Measurements from ENCODE around the gene LGI4. TPM values are rescaled to one million over a fixed set of nuclear protein-coding genes. Genes with fewer than 3 reads are reported as not detected.
A peak's percentile ranks its signal among the peaks of the same experiment; 100 is the strongest.

Gene LGI4
- polyA plus RNA-seq, 4 donors: 0.45 to 14.5 (median 4.1) TPM

DNA sequence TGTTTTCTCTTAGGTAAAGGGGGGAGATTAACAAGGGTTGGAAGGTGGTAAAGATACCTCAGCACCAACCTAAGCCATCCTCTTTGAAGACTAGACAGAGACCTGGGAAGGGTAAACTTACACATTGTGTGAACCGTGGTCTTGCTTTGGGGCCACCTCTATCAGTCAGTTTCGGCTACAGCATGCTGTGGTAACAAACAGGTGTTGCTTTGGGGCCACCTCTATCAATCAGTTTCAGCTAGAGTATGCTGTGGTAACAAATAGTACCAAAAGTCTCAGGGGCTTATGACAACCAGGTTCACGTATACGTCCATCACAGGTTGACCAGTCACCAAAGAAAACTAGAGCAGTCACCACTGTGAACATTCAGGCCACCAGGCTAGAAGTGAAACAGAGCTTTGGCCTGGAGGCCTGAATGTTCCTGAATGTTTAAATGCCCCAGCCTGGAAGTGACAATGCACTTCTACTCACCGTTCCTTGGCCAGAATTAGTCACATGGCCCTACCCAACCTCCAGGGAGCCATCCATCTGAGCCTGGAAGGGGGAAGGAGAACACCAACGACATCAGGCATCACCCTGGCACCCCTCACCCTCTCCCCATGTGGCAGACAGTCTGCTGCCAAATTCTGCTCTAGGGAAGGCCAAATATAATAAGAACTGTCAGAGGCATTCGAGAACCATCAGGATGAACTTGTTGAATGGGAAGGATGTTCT is 12.0 kb upstream of the LGI4 start:
- no peak for DNase-seq
- Histone ChIP-seq H3K27me3 (ENCODE audit: control insufficient read depth in 3 of 3, insufficient read depth in 3 of 3, low read length in 3 of 3) (peaks cover 0 to 31% (median 2%) of the 10 kb centered on the region in 3 donors), H3K27ac (ENCODE audit: low read depth in 1 of 3, low read length in 2 of 3) (no peak overlapping the region), H3K36me3 (ENCODE audit: control insufficient read depth in 3 of 3, insufficient read depth in 2 of 3, low read depth in 1 of 3, low read length in 3 of 3) (no peaks in the 10 kb centered on the region), H3K9me3 (ENCODE audit: control insufficient read depth in 2 of 2, insufficient read depth in 1 of 2, low read depth in 1 of 2, low read length in 1 of 2) (no peaks in the 10 kb centered on the region), H3K4me1 (ENCODE audit: control insufficient read depth in 3 of 3, insufficient read depth in 2 of 3, low read depth in 1 of 3, low read length in 2 of 3) (peaks cover 0 to 12% (median 5%) of the 10 kb centered on the region in 3 donors), H3K4me3 (ENCODE audit: low read depth in 1 of 3, low read length in 3 of 3) (no peak overlapping the region)
- FAIRE-seq: no peak
- WGBS, 3 donors: 73 to 77% (median 74%) methylated on average over 7 of the region's 7 CpGs

DNA sequence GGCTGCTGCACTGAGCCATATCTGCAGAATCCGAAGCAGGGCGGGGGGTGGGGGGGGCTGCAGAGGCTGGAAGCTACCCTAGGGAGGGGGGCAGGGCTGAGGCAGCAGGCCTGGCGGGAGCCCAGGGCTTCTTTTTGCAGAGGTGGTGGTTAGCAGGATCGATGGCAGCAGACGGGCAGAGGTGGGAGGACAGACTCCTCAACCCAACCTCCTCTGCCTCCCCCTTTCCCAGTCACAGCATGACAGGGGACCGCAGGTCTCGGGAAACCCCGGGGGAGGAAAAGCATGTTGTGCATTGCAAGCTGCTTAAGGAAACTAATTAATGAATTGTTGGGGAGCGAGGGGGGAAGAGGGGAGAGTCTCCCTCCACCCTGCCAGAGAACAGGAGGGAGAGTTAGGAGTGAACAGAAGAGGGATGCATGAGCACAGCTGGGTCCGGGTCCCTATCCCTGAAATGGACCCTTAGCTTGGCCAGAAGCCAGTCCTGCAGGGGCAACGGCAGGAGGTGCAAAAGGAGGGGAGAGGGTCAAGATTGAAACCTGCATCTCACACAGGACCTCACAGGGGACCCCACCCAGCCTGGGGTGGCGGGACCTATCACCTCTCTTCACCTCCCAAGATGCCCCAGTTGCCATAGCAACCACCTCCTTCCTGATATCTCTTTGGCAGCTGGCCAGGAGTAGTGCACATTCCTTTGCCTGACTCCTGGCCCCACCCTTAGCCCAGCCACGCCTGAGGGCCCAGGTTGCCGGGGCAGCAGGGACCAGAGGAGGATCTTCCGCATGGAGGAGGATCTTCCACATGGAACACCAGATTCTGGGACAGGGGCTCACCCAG is 10.0 kb upstream of the LGI4 start:
- 8 to 22% (median 14%) methylated on average over 15 of the region's 15 CpGs for WGBS, 3 donors
- no peak for FAIRE-seq

DNA sequence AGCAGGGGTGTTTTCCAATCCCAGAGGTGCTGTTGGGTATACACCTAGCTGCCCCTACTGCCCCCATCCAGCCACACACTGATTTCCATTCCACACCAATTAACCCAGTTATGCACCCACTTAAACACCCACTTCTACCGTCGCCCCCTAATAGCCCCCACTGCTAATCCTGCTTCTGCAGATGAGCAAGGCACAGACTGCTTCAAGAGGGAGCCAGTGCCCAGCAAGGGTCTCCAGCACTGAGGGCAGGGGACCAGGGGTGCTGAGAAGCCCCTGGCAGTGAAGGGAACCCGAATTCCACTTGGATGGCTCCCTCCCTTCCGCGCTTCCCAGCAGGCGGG is 9.4 kb upstream of the LGI4 start:
- peaks cover 0 to 33% (median 5%) of the 10 kb centered on the region in 3 donors for H3K4me1 ChIP-seq (ENCODE audit: control insufficient read depth in 3 of 3, insufficient read depth in 2 of 3, low read depth in 1 of 3, low read length in 2 of 3)

More for the DNA sequence above, 10.0 kb upstream of the LGI4 start:
- peak; percentile 86 to 93 for DNase-seq
- no peaks in the 10 kb centered on the region for H3K9me3 ChIP-seq (ENCODE audit: control insufficient read depth in 2 of 2, insufficient read depth in 1 of 2, low read depth in 1 of 2, low read length in 1 of 2)
- H3K27me3 ChIP-seq (ENCODE audit: control insufficient read depth in 3 of 3, insufficient read depth in 3 of 3, low read length in 3 of 3): peaks cover 0 to 46% (median 0%) of the 10 kb centered on the region in 3 donors
- no peak overlapping the region for H3K4me3 ChIP-seq (ENCODE audit: low read depth in 1 of 3, low read length in 3 of 3)
- H3K4me1 ChIP-seq (ENCODE audit: control insufficient read depth in 3 of 3, insufficient read depth in 2 of 3, low read depth in 1 of 3, low read length in 2 of 3): peaks cover 0 to 28% (median 5%) of the 10 kb centered on the region in 3 donors
- H3K27ac ChIP-seq (ENCODE audit: low read depth in 1 of 3, low read length in 2 of 3): no peak overlapping the region
- H3K36me3 ChIP-seq (ENCODE audit: control insufficient read depth in 3 of 3, insufficient read depth in 2 of 3, low read depth in 1 of 3, low read length in 3 of 3): no peaks in the 10 kb centered on the region

DNA sequence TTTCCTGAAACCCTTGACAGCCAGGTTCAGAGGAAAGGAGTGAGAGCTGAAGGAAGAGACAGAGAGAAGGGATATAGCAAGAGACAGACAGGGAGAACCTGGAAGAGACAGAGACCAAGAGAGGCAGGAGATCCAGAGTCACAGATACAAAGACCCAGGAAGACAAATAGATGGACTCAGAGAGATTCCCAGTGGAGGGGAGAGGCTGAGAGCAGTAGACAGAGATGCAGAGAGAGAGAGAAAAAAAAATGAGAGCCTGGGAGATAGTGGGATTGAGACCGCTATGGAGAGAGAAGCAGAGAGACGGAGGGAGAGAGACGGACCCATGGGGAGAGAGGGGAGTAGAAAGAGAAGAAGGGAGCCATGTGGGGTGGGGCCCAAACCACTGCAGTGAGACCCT is 9.0 kb upstream of the LGI4 start:
- H3K4me3 ChIP-seq (ENCODE audit: low read depth in 1 of 3, low read length in 3 of 3): no peak overlapping the region
- no peak overlapping the region for H3K27ac ChIP-seq (ENCODE audit: low read depth in 1 of 3, low read length in 2 of 3)
- WGBS, 3 donors: 30 to 39% (median 34%) methylated on average over 3 of the region's 3 CpGs
- no peaks in the 10 kb centered on the region for H3K36me3 ChIP-seq (ENCODE audit: control insufficient read depth in 3 of 3, insufficient read depth in 2 of 3, low read depth in 1 of 3, low read length in 3 of 3)
- DNase-seq (no peak), FAIRE-seq (no peak)
- no peaks in the 10 kb centered on the region for H3K9me3 ChIP-seq (ENCODE audit: control insufficient read depth in 2 of 2, insufficient read depth in 1 of 2, low read depth in 1 of 2, low read length in 1 of 2)
- peaks cover 0 to 37% (median 5%) of the 10 kb centered on the region in 3 donors for H3K4me1 ChIP-seq (ENCODE audit: control insufficient read depth in 3 of 3, insufficient read depth in 2 of 3, low read depth in 1 of 3, low read length in 2 of 3)
- H3K27me3 ChIP-seq (ENCODE audit: control insufficient read depth in 3 of 3, insufficient read depth in 3 of 3, low read length in 3 of 3): peaks cover 0 to 49% (median 0%) of the 10 kb centered on the region in 3 donors

More for the DNA sequence above, 9.4 kb upstream of the LGI4 start:
- Histone ChIP-seq H3K9me3 (ENCODE audit: control insufficient read depth in 2 of 2, insufficient read depth in 1 of 2, low read depth in 1 of 2, low read length in 1 of 2) (no peaks in the 10 kb centered on the region), H3K36me3 (ENCODE audit: control insufficient read depth in 3 of 3, insufficient read depth in 2 of 3, low read depth in 1 of 3, low read length in 3 of 3) (no peaks in the 10 kb centered on the region), H3K4me3 (ENCODE audit: low read depth in 1 of 3, low read length in 3 of 3) (no peak overlapping the region), H3K27ac (ENCODE audit: low read depth in 1 of 3, low read length in 2 of 3) (no peak overlapping the region), H3K27me3 (ENCODE audit: control insufficient read depth in 3 of 3, insufficient read depth in 3 of 3, low read length in 3 of 3) (peaks cover 0 to 49% (median 0%) of the 10 kb centered on the region in 3 donors)
- WGBS, 3 donors: 0 to 31% (median 27%) methylated on average over 3 to 6 of the region's 6 CpGs
- DNase-seq (no peak), FAIRE-seq (no peak)

DNA sequence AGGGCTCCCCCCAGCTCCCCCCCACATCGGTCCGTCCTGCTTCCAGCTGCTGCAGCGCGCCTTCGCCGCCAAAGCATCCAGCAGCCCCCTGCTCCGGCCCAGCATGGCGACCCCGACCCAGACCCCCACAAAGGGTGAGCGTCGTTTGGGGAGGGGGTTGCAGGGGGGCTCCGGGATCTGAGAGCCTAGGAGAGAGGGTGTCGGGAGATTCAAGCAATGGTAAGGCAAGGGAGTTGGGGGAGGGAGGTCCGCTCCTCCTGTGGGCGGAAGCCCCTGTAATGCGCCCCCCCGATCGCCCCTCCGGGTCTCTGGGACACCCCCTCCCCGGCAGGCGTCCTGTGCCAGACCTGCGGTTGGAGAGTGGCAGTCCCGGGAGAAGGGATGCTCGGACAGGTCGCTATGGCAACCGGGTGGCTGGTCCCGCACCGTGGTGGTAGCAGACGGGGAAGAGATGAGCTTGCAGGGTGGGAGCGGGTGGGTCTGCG is 8.4 kb upstream of the LGI4 start, which contains the start of gene FXYD7:
TSS of gene FXYD7 (plus strand) at position 25 of the 485 bp plus-strand sequence. CDS start at position 104, 79 bp downstream.
- Histone ChIP-seq H3K4me1 (ENCODE audit: control insufficient read depth in 3 of 3, insufficient read depth in 2 of 3, low read depth in 1 of 3, low read length in 2 of 3) (peaks cover 0 to 43% (median 5%) of the 10 kb centered on the region in 3 donors), H3K9me3 (ENCODE audit: control insufficient read depth in 2 of 2, insufficient read depth in 1 of 2, low read depth in 1 of 2, low read length in 1 of 2) (no peaks in the 10 kb centered on the region), H3K27ac (ENCODE audit: low read depth in 1 of 3, low read length in 2 of 3) (no peak within 1 kb of the TSS), H3K27me3 (ENCODE audit: control insufficient read depth in 3 of 3, insufficient read depth in 3 of 3, low read length in 3 of 3) (peaks cover 0 to 49% (median 0%) of the 10 kb centered on the region in 3 donors), H3K36me3 (ENCODE audit: control insufficient read depth in 3 of 3, insufficient read depth in 2 of 3, low read depth in 1 of 3, low read length in 3 of 3) (no peaks in the 10 kb centered on the region), H3K4me3 (ENCODE audit: low read depth in 1 of 3, low read length in 3 of 3) (peak within 1 kb of the TSS in 1 of 3 donors; percentile 14)
- DNase-seq: no peak
- FAIRE-seq: no peak
- WGBS, 3 donors: 5 to 11% (median 11%) methylated on average over 19 to 31 of the region's 31 CpGs

DNA sequence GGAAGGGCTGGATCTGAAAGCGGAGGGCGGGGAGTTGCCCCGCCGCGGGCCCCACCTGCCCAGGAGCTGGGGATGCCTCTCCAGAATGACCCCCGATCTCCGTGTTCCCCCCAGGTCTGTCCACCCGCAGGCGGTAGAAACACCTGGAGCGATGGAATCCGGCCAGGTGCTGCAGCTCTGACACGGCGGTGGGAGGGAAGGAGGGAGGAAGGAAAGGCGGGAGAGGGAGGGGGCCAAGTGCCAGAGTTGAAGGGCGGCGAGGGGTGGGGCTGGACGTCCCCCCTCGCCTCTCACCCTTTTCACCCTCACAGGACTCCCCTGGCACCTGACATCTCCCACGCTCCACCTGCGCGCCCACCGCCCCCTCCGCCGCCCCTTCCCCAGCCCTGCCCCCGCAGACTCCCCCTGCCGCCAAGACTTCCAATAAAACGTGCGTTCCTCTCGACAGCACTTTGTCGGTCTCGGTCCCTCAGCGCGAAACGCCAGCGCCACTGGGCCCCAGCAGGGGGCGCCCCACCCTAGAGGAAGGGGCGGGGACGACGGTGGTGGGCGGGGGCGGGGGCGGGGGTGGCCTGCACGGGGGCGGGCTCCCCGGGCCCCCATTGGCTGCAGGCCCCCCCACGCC is 7.9 kb upstream of the LGI4 start:
- Histone ChIP-seq H3K4me1 (ENCODE audit: control insufficient read depth in 3 of 3, insufficient read depth in 2 of 3, low read depth in 1 of 3, low read length in 2 of 3) (peaks cover 0 to 45% (median 5%) of the 10 kb centered on the region in 3 donors), H3K9me3 (ENCODE audit: control insufficient read depth in 2 of 2, insufficient read depth in 1 of 2, low read depth in 1 of 2, low read length in 1 of 2) (no peaks in the 10 kb centered on the region), H3K27ac (ENCODE audit: low read depth in 1 of 3, low read length in 2 of 3) (no peak overlapping the region), H3K4me3 (ENCODE audit: low read depth in 1 of 3, low read length in 3 of 3) (no peak overlapping the region), H3K36me3 (ENCODE audit: control insufficient read depth in 3 of 3, insufficient read depth in 2 of 3, low read depth in 1 of 3, low read length in 3 of 3) (no peaks in the 10 kb centered on the region), H3K27me3 (ENCODE audit: control insufficient read depth in 3 of 3, insufficient read depth in 3 of 3, low read length in 3 of 3) (peaks cover 0 to 49% (median 0%) of the 10 kb centered on the region in 3 donors)
- 2 to 5% (median 3%) methylated on average over 25 to 45 of the region's 46 CpGs for WGBS, 3 donors
- peak; percentile 13 to 64 for DNase-seq
- FAIRE-seq: no peak

DNA sequence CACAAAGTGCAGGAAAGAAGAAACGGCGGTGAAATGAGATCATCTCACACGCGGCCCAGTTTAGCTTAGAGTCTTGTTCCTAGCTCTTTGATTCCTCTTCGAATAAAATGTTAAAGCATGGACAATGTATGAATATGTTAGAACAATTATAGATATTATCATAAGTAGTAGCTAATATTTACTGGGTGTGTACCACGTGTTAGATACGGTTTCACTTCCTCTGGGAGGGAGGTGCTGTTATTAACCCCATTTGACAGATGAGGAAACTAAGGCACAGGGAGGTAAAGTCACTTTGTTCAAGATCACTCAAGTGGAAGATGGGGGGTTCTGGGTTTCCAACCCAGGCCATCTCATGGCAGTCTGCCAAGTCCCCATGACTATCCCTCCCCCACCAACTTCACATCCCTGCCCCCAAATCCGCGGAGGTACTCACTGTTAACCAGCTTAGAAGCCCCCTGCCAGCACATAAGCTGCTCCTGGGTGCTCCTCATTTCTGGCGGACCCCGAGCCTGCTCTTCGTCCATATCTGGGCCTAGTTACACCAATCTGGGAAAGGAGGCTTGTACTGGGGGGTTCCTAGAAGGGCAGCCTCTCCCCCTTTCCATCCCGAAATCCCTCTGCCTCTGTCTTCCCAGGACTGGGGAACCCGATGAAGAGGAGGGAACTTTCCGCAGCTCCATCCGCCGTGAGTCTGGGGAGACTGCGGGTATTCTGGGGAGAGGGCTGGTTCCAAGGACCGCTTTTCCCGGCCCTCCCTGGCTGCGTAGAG is 7.2 kb upstream of the LGI4 start:
- H3K4me1 ChIP-seq (ENCODE audit: control insufficient read depth in 3 of 3, insufficient read depth in 2 of 3, low read depth in 1 of 3, low read length in 2 of 3): peaks cover 0 to 51% (median 5%) of the 10 kb centered on the region in 3 donors

More for the DNA sequence above, 7.2 kb upstream of the LGI4 start:
- Histone ChIP-seq H3K36me3 (ENCODE audit: control insufficient read depth in 3 of 3, insufficient read depth in 2 of 3, low read depth in 1 of 3, low read length in 3 of 3) (no peaks in the 10 kb centered on the region), H3K9me3 (ENCODE audit: control insufficient read depth in 2 of 2, insufficient read depth in 1 of 2, low read depth in 1 of 2, low read length in 1 of 2) (no peaks in the 10 kb centered on the region), H3K27me3 (ENCODE audit: control insufficient read depth in 3 of 3, insufficient read depth in 3 of 3, low read length in 3 of 3) (peaks cover 0 to 49% (median 0%) of the 10 kb centered on the region in 3 donors), H3K27ac (ENCODE audit: low read depth in 1 of 3, low read length in 2 of 3) (no peak overlapping the region), H3K4me3 (ENCODE audit: low read depth in 1 of 3, low read length in 3 of 3) (no peak overlapping the region)
- DNase-seq: no peak
- 7 to 26% (median 8%) methylated on average over 21 of the region's 21 CpGs for WGBS, 3 donors
- FAIRE-seq: no peak
